Upper lobe of left lung (tissue), 6 donors: ENCODE measurements around the gene BAHD1. TPM values are rescaled to one million over a fixed set of nuclear protein-coding genes. Genes with fewer than 3 reads are reported as not detected.
A peak's percentile ranks its signal among the peaks of the same experiment; 100 is the strongest.

ENCODE experiments used
- ATAC-seq, 2 donors: fragments of 200-7000 bp; cut with Tn5 transposase; one replicate each; pipeline ENCODE4 v1.9.1; 2022; ENCODE audit warnings: mild to moderate bottlenecking in 2 of 2, moderate library complexity in 2 of 2; ENCODE audit not compliant: low FRiP score in 2 of 2
- DNase-seq, 2 donors: peaks; one replicate each; pipeline ENCODE4 v3.0.0-alpha.2; 2019 to 2020
- H3K27ac ChIP-seq, 4 donors: fragments of 200-600 bp; sonication (generic); one replicate each; pipeline ENCODE4 v1.5.1; 2016 to 2019
- H3K27me3 ChIP-seq, 4 donors: fragments of 200-600 bp; sonication (generic); one replicate each; pipeline ENCODE4 v1.5.1; 2017 to 2019
- H3K36me3 ChIP-seq, 4 donors: fragments of 200-600 bp; sonication (generic); one replicate each; pipeline ENCODE4 v1.5.1; 2016 to 2019
- H3K4me1 ChIP-seq, 4 donors: fragments of 200-600 bp; sonication (generic); one replicate each; pipeline ENCODE4 v1.5.1; 2018 to 2019
- H3K4me3 ChIP-seq, 4 donors: fragments of 200-600 bp; sonication (generic); one replicate each; pipeline ENCODE4 v1.5.1; 2017 to 2019; ENCODE audit warnings: mild to moderate bottlenecking in 2 of 4, moderate library complexity in 1 of 4
- H3K9me3 ChIP-seq, 4 donors: fragments of 200-600 bp; sonication (generic); one replicate each; pipeline ENCODE4 v1.5.1; 2018 to 2019
- CTCF ChIP-seq, 6 experiments: fragments of 450-650 bp in 4 of 6; fragments of 200-600 bp in 2 of 6; sonication (generic) in 2 of 6; IDR thresholded peaks; one replicate each; pipeline ENCODE4 v1.5.1; 2016 to 2019; ENCODE audit warnings: antibody characterized with exemption in 6 of 6
- EP300 ChIP-seq, 4 donors: sonication (generic); formaldehyde crosslinking; IDR thresholded peaks; one replicate each; pipeline ENCODE4 v1.5.1; 2017; ENCODE audit warnings: antibody characterized with exemption in 4 of 4, control low read depth in 2 of 4
- POLR2A ChIP-seq, 4 donors: fragments of 450-650 bp; IDR thresholded peaks; one replicate each; pipeline ENCODE4 v1.5.1; 2016 to 2017; ENCODE audit warnings: antibody characterized with exemption in 4 of 4, mild to moderate bottlenecking in 2 of 4
- POLR2AphosphoS5 ChIP-seq, 2 donors: sonication (generic); formaldehyde crosslinking; IDR thresholded peaks; one replicate each; pipeline ENCODE4 v1.5.1; 2017; ENCODE audit warnings: antibody characterized with exemption in 2 of 2
- WGBS, 2 donors: methylation state at CpG; one replicate each; pipeline ENCODE4 v1.1.5; 2017 to 2018; 5-methylcytosine and 5-hydroxymethylcytosine counted together
- total RNA-seq, 6 donors: library from RNA; depleted of rRNA in 4 of 6; stranded (reverse); fragments of >200 nt in 4 of 6; gene quantifications; one replicate each; pipeline versions ENCODE4 v1.1.0 to v1.2.1, GENCODE V29; 2016 to 2021
- donor health status: DM: no; HTN: no; CAD: no; lungs with moderate emphysema.
- donor health status: DM: no; HTN: yes; CAD: no; lungs with severe emphysema.

Gene BAHD1
- total RNA-seq, 6 donors from 2014 or later: 21.0 to 36.9 (median 28.5) TPM

- DNase-seq (no peak), ATAC-seq (no peak)
- TF ChIP-seq EP300 (IDR thresholded peaks at IDR 0.05): no peak
- no peak for TF ChIP-seq CTCF (IDR thresholded peaks at IDR 0.05)
- no peak for TF ChIP-seq POLR2AphosphoS5 (IDR thresholded peaks at IDR 0.05)
- TF ChIP-seq POLR2A (IDR thresholded peaks at IDR 0.05): no peak
- 86 to 94% methylated on average over 1 of the region's 1 CpG for WGBS, 2 donors
- Histone ChIP-seq H3K4me3 (no peak overlapping the region), H3K4me1 (peaks cover 0 to 4% (median 0%) of the 10 kb centered on the region in 4 donors), H3K27me3 (no peaks in the 10 kb centered on the region), H3K9me3 (no peaks in the 10 kb centered on the region), H3K36me3 (no peaks in the 10 kb centered on the region), H3K27ac (no peak overlapping the region)
Observed at GRCh38 chr15:40481341-40482074, 40.8 kb downstream of the BAHD1 start.

GRCh38 chr15:40483919-40484318 lies 43.2 kb downstream of the BAHD1 start:
- Histone ChIP-seq H3K27me3 (no peaks in the 10 kb centered on the region), H3K4me3 (no peak overlapping the region)

GRCh38 chr15:40486066-40486770 lies 45.5 kb downstream of the BAHD1 start:
- no peak overlapping the region for H3K4me3 ChIP-seq
- WGBS, 2 donors: 85 to 92% methylated on average over 34 to 35 of the region's 36 CpGs
- no peak for ATAC-seq

More at GRCh38 chr15:40483919-40484318, 43.2 kb downstream of the BAHD1 start:
- H3K4me1 ChIP-seq: no peaks in the 10 kb centered on the region
- WGBS, 2 donors: 78 to 94% methylated on average over 2 of the region's 2 CpGs
- TF ChIP-seq POLR2AphosphoS5 (IDR thresholded peaks at IDR 0.05) (no peak), CTCF (IDR thresholded peaks at IDR 0.05) (no peak), EP300 (IDR thresholded peaks at IDR 0.05) (no peak), POLR2A (IDR thresholded peaks at IDR 0.05) (no peak)
- H3K9me3 ChIP-seq: no peaks in the 10 kb centered on the region
- ATAC-seq (no peak), DNase-seq (no peak)
- no peaks in the 10 kb centered on the region for H3K36me3 ChIP-seq
- no peak overlapping the region for H3K27ac ChIP-seq

GRCh38 chr15:40487816-40488682 lies 47.3 kb downstream of the BAHD1 start:
- no peaks in the 10 kb centered on the region for H3K36me3 ChIP-seq
- 85 to 93% methylated on average over 31 to 35 of the region's 35 CpGs for WGBS, 2 donors
- H3K4me1 ChIP-seq: no peaks in the 10 kb centered on the region
- no peak for TF ChIP-seq CTCF (IDR thresholded peaks at IDR 0.05)
- TF ChIP-seq EP300 (IDR thresholded peaks at IDR 0.05): no peak
- TF ChIP-seq POLR2AphosphoS5 (IDR thresholded peaks at IDR 0.05): no peak
- TF ChIP-seq POLR2A (IDR thresholded peaks at IDR 0.05): no peak
- no peak overlapping the region for H3K4me3 ChIP-seq
- no peak overlapping the region for H3K27ac ChIP-seq
- no peaks in the 10 kb centered on the region for H3K27me3 ChIP-seq
- ATAC-seq: no peak
- peak in 1 of 2 donors; percentile 30 for DNase-seq
- no peaks in the 10 kb centered on the region for H3K9me3 ChIP-seq

More at GRCh38 chr15:40486066-40486770, 45.5 kb downstream of the BAHD1 start:
- no peaks in the 10 kb centered on the region for H3K9me3 ChIP-seq
- H3K27me3 ChIP-seq: no peaks in the 10 kb centered on the region
- no peak for TF ChIP-seq POLR2AphosphoS5 (IDR thresholded peaks at IDR 0.05)
- no peak for TF ChIP-seq EP300 (IDR thresholded peaks at IDR 0.05)
- no peak for TF ChIP-seq POLR2A (IDR thresholded peaks at IDR 0.05)
- no peak for TF ChIP-seq CTCF (IDR thresholded peaks at IDR 0.05)
- H3K4me1 ChIP-seq: no peaks in the 10 kb centered on the region
- DNase-seq: no peak
- H3K27ac ChIP-seq: no peak overlapping the region
- no peaks in the 10 kb centered on the region for H3K36me3 ChIP-seq
